Naive thymus-derived CD4-positive, alpha-beta T cell (primary cell): Measurements from ENCODE around the gene CACYBP. TPM values are rescaled to one million over a fixed set of nuclear protein-coding genes. Genes with fewer than 3 reads are reported as not detected.

Source experiments
- ATAC-seq: fragments of 150-1000 bp; cut with Tn5 transposase; 2 replicates; pipeline ENCODE4 v1.10.0; 2021; ENCODE audit warnings: mild to moderate bottlenecking, moderate library complexity
- CTCF ChIA-PET: fragments of 350-600 bp; sonication (Branson Sonifier 250); formaldehyde crosslinking; loops from one replicate; lab custom pipeline; 2021; ENCODE audit warnings: antibody characterized with exemption; lab: Charles Lee
- POLR2A ChIA-PET: fragments of 350-600 bp; sonication (Branson Sonifier 250); formaldehyde crosslinking; loops from one replicate; lab custom pipeline; 2021; ENCODE audit warnings: antibody characterized with exemption, inconsistent platforms; lab: Charles Lee
- DNase-seq, 9 donors: peaks; one replicate each; pipeline versions ENCODE4 v3.0.0 to v3.0.0-alpha.2; 2020 to 2022; ENCODE audit warnings: mixed read lengths in 1 of 9
- H3K27ac ChIP-seq: one replicate; pipeline ENCODE4 v1.7.0; 2013; ENCODE audit warnings: mild to moderate bottlenecking, low read depth, low read length, moderate library complexity
- H3K27me3 ChIP-seq, 2 donors: one replicate each; pipeline ENCODE4 v1.7.0; 2013; ENCODE audit warnings: low read length in 2 of 2, mild to moderate bottlenecking in 2 of 2, moderate library complexity in 2 of 2; ENCODE audit not compliant: control insufficient read depth in 2 of 2, insufficient read depth in 2 of 2
- H3K36me3 ChIP-seq, 3 experiments: 1 replicate in 2 of 3; 2 replicates in 1 of 3; pipeline ENCODE4 v1.7.0; 2013; ENCODE audit warnings: low read length in 3 of 3, mild to moderate bottlenecking in 3 of 3, moderate library complexity in 1 of 3; ENCODE audit not compliant: insufficient read depth in 3 of 3, control insufficient read depth in 2 of 3
- H3K4me1 ChIP-seq, 2 donors: one replicate each; pipeline ENCODE4 v1.7.0; 2013; ENCODE audit warnings: low read length in 2 of 2, mild to moderate bottlenecking in 2 of 2, moderate library complexity in 1 of 2; ENCODE audit not compliant: control insufficient read depth in 2 of 2, insufficient read depth in 2 of 2
- H3K4me3 ChIP-seq: 2 replicates; pipeline ENCODE4 v1.7.0; 2013; ENCODE audit warnings: mild to moderate bottlenecking, low read length
- H3K9me3 ChIP-seq, 3 experiments: 1 replicate in 2 of 3; 2 replicates in 1 of 3; pipeline ENCODE4 v1.7.0; 2013; ENCODE audit warnings: low read length in 3 of 3; ENCODE audit not compliant: control insufficient read depth in 2 of 3
- H3K27ac Mint-ChIP-seq, 9 donors: one replicate each; pipeline ENCODE4 v1.8.0; 2020 to 2022; ENCODE audit warnings: mixed read lengths in 9 of 9, mild to moderate bottlenecking in 8 of 9, moderate library complexity in 5 of 9, inconsistent platforms in 2 of 9
- H3K27me3 Mint-ChIP-seq, 5 donors: one replicate each; pipeline ENCODE4 v1.8.0; 2021 to 2022; ENCODE audit warnings: mixed read lengths in 5 of 5, mild to moderate bottlenecking in 1 of 5
- H3K36me3 Mint-ChIP-seq, 5 donors: one replicate each; pipeline ENCODE4 v1.8.0; 2020 to 2022; ENCODE audit warnings: mixed read lengths in 5 of 5, mild to moderate bottlenecking in 3 of 5, inconsistent platforms in 1 of 5
- H3K4me1 Mint-ChIP-seq, 7 donors: one replicate each; pipeline ENCODE4 v1.8.0; 2020 to 2022; ENCODE audit warnings: mixed read lengths in 7 of 7, mild to moderate bottlenecking in 3 of 7, inconsistent platforms in 1 of 7
- H3K4me3 Mint-ChIP-seq, 10 donors: one replicate each; pipeline ENCODE4 v1.8.0; 2020 to 2022; ENCODE audit warnings: mild to moderate bottlenecking in 10 of 10, mixed read lengths in 10 of 10, moderate library complexity in 6 of 10, inconsistent platforms in 2 of 10
- H3K9me3 Mint-ChIP-seq, 11 donors: one replicate each; pipeline ENCODE4 v1.8.0; 2020 to 2022; ENCODE audit warnings: mixed read lengths in 11 of 11, mild to moderate bottlenecking in 4 of 11, inconsistent platforms in 1 of 11, moderate library complexity in 1 of 11
- intact Hi-C, 2 donors: fragments of 100-400 bp; cut with micrococcal nuclease; formaldehyde crosslinking; loops; one replicate each; pipeline ENCODE4 v1.15.1; 2023
- polyA plus RNA-seq, 2 donors: library from polyadenylated mRNA; unstranded; fragments of 300-500 nt; fragmentation: Illumina TruSeq; gene quantifications; one replicate each; pipeline ENCODE4 v1.2.3, GENCODE V29; 2021
- total RNA-seq, 6 experiments: library from RNA in 5 of 6; stranded (reverse) in 5 of 6; gene quantifications; 1 replicate in 5 of 6; 2 replicates in 1 of 6; pipeline ENCODE4 v1.2.3 and lab custom pipeline; 2021 to 2026

Gene CACYBP
- total RNA-seq (100 to 1,000 TPM in 2 of 5 experiments, 10 to 100 TPM in 3; 70.8 to 190 (median 96.2) TPM), polyA plus RNA-seq (100 to 1,000 TPM; 164 to 192 TPM), total RNA-seq (lab: John Stamatoyannopoulos, UW) (90.9 reads per million, percentile 83 among the genes with 10 or more reads in this experiment)

DNA sequence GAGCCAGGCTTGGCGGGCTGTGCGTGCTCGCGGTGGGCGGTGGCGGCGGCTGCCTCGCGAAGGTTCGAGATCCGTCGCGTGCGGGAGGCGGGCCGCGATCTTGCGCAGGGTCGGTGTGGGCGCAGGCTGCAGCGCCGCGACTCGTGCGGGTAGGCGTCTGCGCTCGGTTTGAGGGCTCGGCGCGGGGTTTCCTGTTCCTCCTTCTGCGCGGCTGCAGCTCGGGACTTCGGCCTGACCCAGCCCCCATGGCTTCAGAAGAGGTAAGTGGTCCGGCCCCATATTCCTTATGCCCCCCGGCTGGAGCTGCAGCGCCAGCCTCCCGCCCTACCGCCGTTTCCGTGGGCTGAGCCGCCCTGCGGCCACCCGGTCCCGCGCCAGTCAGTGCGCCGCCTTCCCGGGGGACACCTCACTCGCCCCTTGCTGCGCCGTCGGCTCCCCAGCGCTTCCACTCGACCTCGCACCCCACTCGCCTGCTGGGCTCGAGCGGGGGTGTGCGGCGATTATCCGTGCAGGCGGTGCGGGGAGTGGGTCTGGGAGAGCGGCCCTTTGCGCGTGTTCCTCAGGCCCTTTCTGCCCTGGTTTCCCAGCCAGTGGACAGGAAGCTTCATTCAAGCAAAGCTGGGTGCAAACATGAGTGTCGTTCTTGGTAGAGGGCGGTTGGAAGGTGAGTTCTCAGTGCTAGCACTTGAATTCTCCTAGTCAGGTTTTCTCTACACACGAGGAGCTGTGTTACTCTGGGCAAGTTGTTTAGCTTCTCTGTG lies at the start of gene CACYBP:
CACYBP (plus strand) TSS at position 12 of the 761 bp plus-strand sequence; CDS start at position 246, 234 bp downstream.
- Histone ChIP-seq H3K4me3 (peak within 1 kb of the TSS; percentile 72), H3K27me3 (no peaks in the 10 kb centered on the region), H3K27ac (peak within 1 kb of the TSS; percentile 99), H3K4me1 (peaks cover 10 to 18% of the 10 kb centered on the region in 2 donors), H3K36me3 (peaks cover 0 to 6% (median 2%) of the 10 kb centered on the region in 3 experiments), H3K9me3 (no peaks in the 10 kb centered on the region)
- Mint-ChIP-seq H3K9me3 (no peaks in the 10 kb centered on the region), H3K4me1 (peaks cover 35 to 46% (median 43%) of the 10 kb centered on the region in 7 donors), H3K4me3 (no peak within 1 kb of the TSS), H3K36me3 (peaks cover 0 to 16% (median 0%) of the 10 kb centered on the region in 5 donors), H3K27ac (no peak within 1 kb of the TSS), H3K27me3 (no peaks in the 10 kb centered on the region)
- ATAC-seq (no peak), DNase-seq (peak in 3 of 9 donors; percentile 21 to 58 (median 38))
- ChIA-PET CTCF (interaction anchor here (1.0 to 3.4 kb wide), 4 partner anchors 14 to 116 kb away, joined by 3 to 22 read pairs (median 15); partner anchors contain the start of gene MRPS14), POLR2A (interaction anchor here (0.6 to 3.8 kb wide), 33 partner anchors 7 to 1132 kb away, joined by 3 to 227 read pairs (median 5); partner anchors contain the start of genes GAS5, MRPS14, RC3H1 and ZBTB37)
- intact Hi-C loops: loop anchor here (1.0 to 2.0 kb wide), 18 partner anchors 8 to 1286 kb away; partner anchors contain the start of genes MRPS14 (in 2 of the 2), RC3H1 (in 2 of the 2), CENPL (in 1 of the 2) and DARS2 (in 1 of the 2)

DNA sequence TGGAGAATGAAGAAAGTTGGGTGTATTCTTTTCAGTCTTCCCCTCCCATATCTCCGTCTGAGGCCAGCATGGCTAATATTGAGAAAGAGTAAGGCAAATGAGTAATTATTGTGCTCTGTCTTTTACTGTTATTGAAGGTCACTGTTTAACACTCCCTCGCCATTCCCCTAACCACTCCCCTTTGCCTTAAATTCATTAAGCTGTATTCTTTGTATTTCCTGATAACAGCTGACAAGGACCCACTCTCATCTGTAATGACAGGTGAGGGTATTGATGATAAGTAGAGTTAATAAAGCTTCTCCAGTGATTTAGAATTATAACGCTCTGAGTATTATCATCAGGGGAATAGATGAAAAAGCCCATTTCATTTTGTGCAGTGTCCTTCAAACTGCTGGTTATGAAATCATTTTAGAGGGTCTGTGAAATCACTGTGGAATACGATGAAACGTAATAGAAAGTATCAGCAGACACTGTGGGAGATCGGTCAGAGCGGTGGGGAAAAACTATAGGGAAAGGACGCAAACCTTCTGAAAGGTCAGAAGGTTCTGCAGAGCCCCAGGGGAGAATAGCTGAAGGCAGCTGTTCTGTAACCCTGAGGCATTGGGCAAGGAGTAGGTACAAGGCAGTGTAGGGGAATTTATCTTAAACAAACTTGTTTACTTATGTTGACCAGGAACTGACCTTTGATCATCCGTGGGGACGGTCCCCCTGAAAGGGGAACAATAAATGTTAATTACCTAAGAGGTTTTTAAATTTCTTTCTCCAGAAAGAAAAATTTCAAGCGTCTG lies 46.3 kb upstream of the CACYBP start:
- Mint-ChIP-seq H3K27me3 (no peaks in the 10 kb centered on the region), H3K9me3 (no peaks in the 10 kb centered on the region), H3K4me3 (no peak overlapping the region), H3K4me1 (peaks cover 21 to 35% (median 28%) of the 10 kb centered on the region in 7 donors), H3K27ac (peak overlapping the region in 2 of 9 donors; percentile 1 to 65), H3K36me3 (peaks cover 0 to 13% (median 0%) of the 10 kb centered on the region in 5 donors)
- Histone ChIP-seq H3K4me1 (peaks cover 0 to 14% of the 10 kb centered on the region in 2 donors), H3K36me3 (no peaks in the 10 kb centered on the region), H3K4me3 (no peak overlapping the region), H3K27me3 (no peaks in the 10 kb centered on the region), H3K27ac (no peak overlapping the region), H3K9me3 (no peaks in the 10 kb centered on the region)
- ATAC-seq: no peak
- ChIA-PET CTCF (interaction anchor here (0.7 to 1.6 kb wide), 3 partner anchors 15 to 203 kb away, joined by 3 to 4 read pairs (median 3); no protein-coding TSS in a partner anchor), POLR2A (interaction anchor here (0.6 to 2.0 kb wide), 5 partner anchors 11 to 112 kb away, joined by 3 to 8 read pairs (median 5); no protein-coding TSS in a partner anchor)
- intact Hi-C loops: loop anchor here in 1 of 2 donors (2.0 kb wide), 1 partner anchor 15 kb away; no protein-coding TSS in a partner anchor
- no peak for DNase-seq

- H3K9me3 ChIP-seq: no peaks in the 10 kb centered on the region
- CTCF ChIA-PET: interaction anchor here (0.7 to 1.6 kb wide), 4 partner anchors 16 to 948 kb away, joined by 3 to 4 read pairs (median 3); no protein-coding TSS in a partner anchor
- H3K36me3 ChIP-seq: no peaks in the 10 kb centered on the region
- no peak overlapping the region for H3K4me3 ChIP-seq
- intact Hi-C loops: loop anchor here in 1 of 2 donors (2.0 kb wide), 1 partner anchor 15 kb away; no protein-coding TSS in a partner anchor
- POLR2A ChIA-PET: interaction anchor here (0.6 to 2.0 kb wide), 6 partner anchors 10 to 113 kb away, joined by 3 to 8 read pairs (median 4); no protein-coding TSS in a partner anchor
- Mint-ChIP-seq H3K36me3 (peaks cover 0 to 14% (median 0%) of the 10 kb centered on the region in 5 donors), H3K4me1 (peaks cover 20 to 38% (median 32%) of the 10 kb centered on the region in 7 donors), H3K27ac (peak overlapping the region in 2 of 9 donors; percentile 65 to 73), H3K4me3 (no peak overlapping the region), H3K27me3 (no peaks in the 10 kb centered on the region), H3K9me3 (no peaks in the 10 kb centered on the region)
- no peaks in the 10 kb centered on the region for H3K27me3 ChIP-seq
- ATAC-seq (no peak), DNase-seq (no peak)
- no peak overlapping the region for H3K27ac ChIP-seq
- H3K4me1 ChIP-seq: peaks cover 0 to 14% of the 10 kb centered on the region in 2 donors
Observed at GRCh38 chr1:174954073-174954460, 45.7 kb upstream of the CACYBP start.

- H3K27ac Mint-ChIP-seq: peak overlapping the region in 7 of 9 donors; percentile 15 to 83 (median 65)
- CTCF ChIA-PET: interaction anchor here (0.7 to 1.6 kb wide), 3 partner anchors 28 to 949 kb away, joined by 3 to 4 read pairs (median 3); no protein-coding TSS in a partner anchor
- ATAC-seq: no peak
Observed at GRCh38 chr1:174954671-174955669, 44.8 kb upstream of the CACYBP start.

DNA sequence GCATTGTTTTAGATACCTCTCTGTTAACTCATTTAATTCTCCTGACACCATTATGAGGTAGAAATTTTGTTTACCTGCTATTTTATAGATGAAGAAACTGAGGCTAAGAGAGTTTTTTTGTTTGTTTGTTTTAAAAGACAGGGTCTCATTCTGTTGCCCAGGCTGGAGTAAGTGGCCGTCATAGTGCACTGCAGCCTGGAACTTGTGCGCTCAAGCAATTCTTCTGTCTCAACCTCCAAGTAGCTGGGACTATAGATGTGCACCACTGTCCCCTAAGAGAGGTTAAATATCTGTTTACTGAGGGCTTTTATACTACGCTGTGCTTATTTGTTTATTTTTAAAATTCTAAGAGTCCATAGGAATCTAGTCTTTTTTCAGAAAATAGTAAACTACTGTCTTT lies 43.7 kb upstream of the CACYBP start:
- Mint-ChIP-seq H3K27ac (no peak overlapping the region), H3K36me3 (peaks cover 0 to 11% (median 0%) of the 10 kb centered on the region in 5 donors), H3K27me3 (no peaks in the 10 kb centered on the region), H3K4me3 (no peak overlapping the region), H3K9me3 (no peaks in the 10 kb centered on the region), H3K4me1 (peaks cover 19 to 42% (median 32%) of the 10 kb centered on the region in 7 donors)
- ChIA-PET CTCF (no interaction called here), POLR2A (interaction anchor here (1.9 kb wide), 1 partner anchor 43 kb away, joined by 10 read pairs; the partner anchor contains the start of gene CACYBP)
- peaks cover 0 to 14% of the 10 kb centered on the region in 2 donors for H3K4me1 ChIP-seq
- H3K27me3 ChIP-seq: no peaks in the 10 kb centered on the region
- no peak overlapping the region for H3K27ac ChIP-seq
- no peaks in the 10 kb centered on the region for H3K9me3 ChIP-seq
- ATAC-seq (no peak), DNase-seq (no peak)
- no peak overlapping the region for H3K4me3 ChIP-seq
- intact Hi-C loops: no loop called here
- H3K36me3 ChIP-seq: no peaks in the 10 kb centered on the region

More at GRCh38 chr1:174954671-174955669, 44.8 kb upstream of the CACYBP start:
- Mint-ChIP-seq H3K36me3 (peaks cover 0 to 14% (median 0%) of the 10 kb centered on the region in 5 donors), H3K27me3 (no peaks in the 10 kb centered on the region), H3K4me3 (no peak overlapping the region), H3K9me3 (no peaks in the 10 kb centered on the region), H3K4me1 (peaks cover 17 to 39% (median 32%) of the 10 kb centered on the region in 7 donors)
- H3K36me3 ChIP-seq: no peaks in the 10 kb centered on the region
- POLR2A ChIA-PET: interaction anchor here (0.7 to 2.0 kb wide), 4 partner anchors 9 to 78 kb away, joined by 3 to 8 read pairs (median 6); no protein-coding TSS in a partner anchor
- H3K4me3 ChIP-seq: no peak overlapping the region
- H3K4me1 ChIP-seq: peaks cover 0 to 14% of the 10 kb centered on the region in 2 donors
- intact Hi-C loops: loop anchor here in 1 of 2 donors (2.0 kb wide), 1 partner anchor 14 kb away; no protein-coding TSS in a partner anchor
- no peaks in the 10 kb centered on the region for H3K27me3 ChIP-seq
- H3K9me3 ChIP-seq: no peaks in the 10 kb centered on the region
- no peak for DNase-seq
- no peak overlapping the region for H3K27ac ChIP-seq
